GM12878 (cell line): ENCODE measurements around the gene CYBC1. TPM values are rescaled to one million over a fixed set of nuclear protein-coding genes. Genes with fewer than 3 reads are reported as not detected.
A peak's percentile ranks its signal among the peaks of the same experiment; 100 is the strongest.

Source experiments
- ATAC-seq: fragments of 200-7000 bp; cut with Tn5 transposase; 3 replicates; pipeline ENCODE4 v1.9.1; 2020; ENCODE audit warnings: mild to moderate bottlenecking, moderate library complexity
- BruUV-seq: library from RNA; stranded (reverse); fragments of 400-500 nt; replicated peaks from 2 replicates; lab custom pipeline; 2021; lab: Mats Ljungman, UMichigan
- CTCF ChIA-PET: fragments of 300-600 bp; sonication (Branson Sonifier 250); formaldehyde crosslinking; extraction: SDS; loops from one replicate; lab custom pipeline; 2021; ENCODE audit warnings: inconsistent platforms; lab: Yijun Ruan, JAX
- POLR2A ChIA-PET: fragments of 350-600 bp; formaldehyde crosslinking; extraction: SDS; loops from one replicate; lab custom pipeline; 2021; ENCODE audit warnings: inconsistent platforms; lab: Charles Lee
- RAD21 ChIA-PET: fragments of 300-600 bp; sonication (Branson Sonifier 250); formaldehyde crosslinking; loops from one replicate; lab custom pipeline; 2023; ENCODE audit warnings: antibody characterized with exemption; ENCODE audit not compliant: unreplicated experiment; lab: Charles Lee
- SMC1A ChIA-PET: fragments of 300-600 bp; sonication (Branson Sonifier 250); formaldehyde crosslinking; loops from one replicate; lab custom pipeline; 2023; ENCODE audit not compliant: unreplicated experiment, uncharacterized antibody; lab: Charles Lee
- DNase-seq: peaks from one replicate; pipeline ENCODE4 v3.0.0-alpha.2; 2011; ENCODE audit warnings: low read depth, low spot score
- FAIRE-seq: peaks from 3 replicates; lab custom pipeline; 2011; peaks lifted over from hg19 to GRCh38; lab: Jason Lieb, UNC
- H2AFZ ChIP-seq: 2 replicates; pipeline ENCODE4 v1.6.0; 2011; ENCODE audit warnings: low read depth, low read length, control low read depth; ENCODE audit not compliant: control insufficient read depth
- H3K27ac ChIP-seq: 2 replicates; pipeline ENCODE4 v1.5.1; 2011; ENCODE audit warnings: control low read depth; ENCODE audit not compliant: control insufficient read depth, insufficient read depth
- H3K27me3 ChIP-seq, 2 experiments: replicated peaks in 1 of 2; 2 replicates each; pipeline versions ENCODE4 v1.6.0 to v1.6.1; 2011; ENCODE audit warnings: low read length in 1 of 2; ENCODE audit not compliant: control insufficient read depth in 2 of 2, insufficient read depth in 2 of 2
- H3K36me3 ChIP-seq, 2 experiments: 2 replicates each; pipeline ENCODE4 v1.5.1; 2011; ENCODE audit warnings: low read length in 1 of 2; ENCODE audit not compliant: control insufficient read depth in 2 of 2, insufficient read depth in 2 of 2
- H3K4me1 ChIP-seq: 2 replicates; pipeline ENCODE4 v1.6.1; 2011; ENCODE audit warnings: mild to moderate bottlenecking, low read length, moderate library complexity, mixed read lengths; ENCODE audit not compliant: control insufficient read depth, insufficient read depth
- H3K4me2 ChIP-seq: 2 replicates; pipeline ENCODE4 v1.6.0; 2011; ENCODE audit warnings: control low read depth; ENCODE audit not compliant: control insufficient read depth, insufficient read depth
- H3K4me3 ChIP-seq: fragments of 200-600 bp; sonication (generic); 2 replicates; pipeline ENCODE4 v1.5.1; 2016
- H3K79me2 ChIP-seq: 2 replicates; pipeline ENCODE4 v1.6.0; 2011; ENCODE audit warnings: low read length; ENCODE audit not compliant: control insufficient read depth, insufficient read depth
- H3K9ac ChIP-seq: 2 replicates; pipeline ENCODE4 v1.8.0; 2011; ENCODE audit warnings: low read length, control low read depth, mixed read lengths; ENCODE audit not compliant: control insufficient read depth, insufficient read depth
- H3K9me3 ChIP-seq: replicated peaks from 3 replicates; pipeline ENCODE4 v1.5.1; 2011; ENCODE audit warnings: mild to moderate bottlenecking, low read length; ENCODE audit not compliant: control insufficient read depth, insufficient read depth
- H4K20me1 ChIP-seq: 2 replicates; pipeline ENCODE4 v1.6.0; 2011; ENCODE audit not compliant: control insufficient read depth, insufficient read depth
- IKZF1 ChIP-seq: fragments of 450-650 bp; conservative IDR thresholded peaks from 2 replicates; pipeline ENCODE4 v1.6.1; 2017; ENCODE audit warnings: antibody characterized with exemption, mild to moderate bottlenecking
- MAX ChIP-seq: IDR thresholded peaks from 2 replicates; pipeline ENCODE4 v1.6.1; 2012; ENCODE audit warnings: low read depth, low read length, improper control_type of control experiment
- PML ChIP-seq: IDR thresholded peaks from 2 replicates; pipeline ENCODE4 v1.6.1; 2012; ENCODE audit warnings: low read length, inconsistent platforms
- POLR2A ChIP-seq: IDR thresholded peaks from 2 replicates; pipeline ENCODE4 v1.6.1; 2011; ENCODE audit warnings: low read depth, mild to moderate bottlenecking, low read length
- REST ChIP-seq: IDR thresholded peaks from 2 replicates; pipeline ENCODE4 v1.6.1; 2012; ENCODE audit warnings: mild to moderate bottlenecking, low read depth, low read length
- RFX5 ChIP-seq: IDR thresholded peaks from 2 replicates; pipeline ENCODE4 v1.6.1; 2011; ENCODE audit warnings: low read depth, low read length, improper control_type of control experiment
- WGBS: methylation state at CpG from one replicate; pipeline ENCODE4 v1.1.6; 2016; ENCODE audit warnings: low lambda C conversion rate; ENCODE audit not compliant: insufficient replicate concordance, insufficient coverage; ENCODE audit errors: missing lambda C conversion rate; 5-methylcytosine and 5-hydroxymethylcytosine counted together
- in situ Hi-C: fragments of 300-500 bp; cut with MboI; formaldehyde crosslinking; loops from 9 replicates; pipeline ENCODE4 v1.14.3; 2018; ENCODE audit warnings: mixed read lengths
- intact Hi-C: fragments of 100-400 bp; cut with micrococcal nuclease; formaldehyde crosslinking; loops from one replicate; pipeline ENCODE4 v1.14.2; 2022; ENCODE audit not compliant: unreplicated experiment
- polyA plus RNA-seq, 11 experiments: library from polyadenylated mRNA; depleted of rRNA in 4 of 11; unstranded in 6 of 11; stranded (reverse) in 5 of 11; fragments of >200 nt; fragmentation: Nextera tagmentation in 4 of 11; fragmentation: Illumina TruSeq in 1 of 11; extraction: Ambion mirVana in 4 of 11; extraction: Trizol in 1 of 11; gene quantifications; 1 replicate in 1 of 11; 2 replicates in 10 of 11; pipeline versions ENCODE4 v1.2.1 to v1.2.3, GENCODE V29; 2011 to 2016; ENCODE audit warnings: inconsistent platforms in 2 of 11, missing spikeins in 2 of 11, low read depth in 1 of 11
- total RNA-seq, 4 experiments: library from RNA; depleted of rRNA in 3 of 4; stranded (reverse); fragments of >200 nt in 3 of 4; fragmentation: Illumina TruSeq in 1 of 4; extraction: Trizol in 1 of 4; gene quantifications; 2 replicates each; pipeline versions ENCODE4 v1.2.1 to v1.2.3, GENCODE V29; 2013 to 2021

The CYBC1 gene
- total and polyA plus RNA-seq, 10 of the 15 experiments (the other 5 are each of a cell fraction or from before 2014, with no cell fraction given): 4.2 to 162 (median 133) TPM

GRCh38 chr17:82487910-82488309, 37.4 kb upstream of the CYBC1 start:
- in situ Hi-C loops (no loop called here), intact Hi-C loops (no loop called here)
- H3K9ac ChIP-seq: no peak overlapping the region
- TF ChIP-seq REST (no peak), POLR2A (0 out of 2 replicates have a peak, but pooled peaks have one; percentile 19), RFX5 (no peak), MAX (no peak), IKZF1 (no peak), PML (no peak)
- DNase-seq (no peak), ATAC-seq (no peak), FAIRE-seq (no peak)
- POLR2A ChIA-PET: no interaction called here
- SMC1A ChIA-PET: no interaction called here
- RAD21 ChIA-PET: no interaction called here
- H3K4me2 ChIP-seq: no peak overlapping the region
- H3K4me3 ChIP-seq: no peak overlapping the region
- H3K9me3 ChIP-seq: no peaks in the 10 kb centered on the region
- H3K27ac ChIP-seq: no peak overlapping the region
- H3K79me2 ChIP-seq: no peaks in the 10 kb centered on the region
- no peak overlapping the region for H2AFZ ChIP-seq
- 95% methylated on average over 14 of the region's 14 CpGs for WGBS
- peaks cover 9 to 19% of the 10 kb centered on the region in 2 experiments; a peak in 3 of 4 replicates for H3K36me3 ChIP-seq
- no TSS peak for BruUV-seq
- H4K20me1 ChIP-seq: no peaks in the 10 kb centered on the region
- no peaks in the 10 kb centered on the region; the same call in 1 of the 2 replicates for H3K4me1 ChIP-seq
- H3K27me3 ChIP-seq: no peaks in the 10 kb centered on the region
- CTCF ChIA-PET: interaction anchor here (0.6 kb wide), 1 partner anchor 17 kb away, joined by 3 read pairs; no protein-coding TSS in a partner anchor
